ENCODE measurements around the gene PYGM.
A peak's percentile ranks its signal among the peaks of the same experiment; 100 is the strongest.

PYGM gene

DNA sequence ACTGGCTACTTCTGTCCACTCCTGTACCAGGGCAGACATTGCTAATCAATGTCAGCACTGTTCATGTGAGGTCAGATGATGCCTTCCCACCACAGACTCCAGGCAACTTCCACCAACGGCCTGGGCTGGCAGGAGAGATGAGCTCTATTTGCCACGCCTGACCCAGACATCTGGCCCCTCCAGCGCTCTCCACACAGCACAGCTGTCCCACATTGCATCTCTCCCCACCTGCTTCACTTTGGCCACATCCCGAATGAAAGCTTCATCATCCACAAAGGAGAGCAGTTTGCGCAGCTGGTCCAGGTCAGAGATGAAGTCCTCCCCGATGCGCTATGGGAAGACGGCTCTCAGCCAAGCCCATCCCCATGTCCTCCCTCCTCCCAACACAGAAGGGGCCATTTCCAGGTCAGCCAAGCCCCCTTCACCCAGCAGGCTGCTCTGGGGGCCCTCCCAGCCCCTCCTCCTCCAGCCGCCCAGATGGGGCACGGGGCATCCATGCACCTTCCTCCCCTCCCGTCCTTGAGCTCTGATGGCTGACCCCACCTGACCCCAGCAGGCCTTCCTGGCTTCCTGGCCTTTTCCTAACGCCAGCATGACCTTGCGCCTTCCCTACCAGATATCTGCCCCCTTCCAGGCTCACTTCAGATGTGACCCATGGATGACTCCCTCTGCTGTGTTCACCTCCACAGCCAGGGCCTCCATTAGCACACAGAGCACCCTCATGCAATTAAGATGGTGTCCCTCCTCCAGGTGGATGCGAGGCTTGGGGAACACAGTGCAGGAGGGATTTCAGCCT is 7.4 kb downstream of the PYGM start:
- DNase-seq: no peak

DNA sequence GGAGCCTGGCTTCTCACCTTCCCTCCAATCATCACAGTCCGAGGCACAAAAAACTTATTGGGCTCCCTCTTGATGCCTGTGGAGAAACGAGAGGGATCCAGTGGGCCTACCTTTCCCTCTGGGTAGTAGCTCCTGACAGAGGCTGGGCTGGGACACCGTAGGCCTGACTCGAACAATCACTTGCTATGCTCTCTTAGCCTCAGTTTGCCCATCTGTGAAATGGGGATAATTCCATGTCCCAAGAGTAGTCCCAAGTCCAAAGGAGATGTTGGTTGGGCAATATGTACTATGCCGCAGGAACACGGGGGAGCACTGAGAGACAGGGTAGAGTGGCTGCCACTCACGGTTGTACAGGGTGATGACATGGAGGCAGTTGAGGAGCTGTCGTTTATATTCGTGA is 8.2 kb downstream of the PYGM start:
- DNase-seq: no peak

DNA sequence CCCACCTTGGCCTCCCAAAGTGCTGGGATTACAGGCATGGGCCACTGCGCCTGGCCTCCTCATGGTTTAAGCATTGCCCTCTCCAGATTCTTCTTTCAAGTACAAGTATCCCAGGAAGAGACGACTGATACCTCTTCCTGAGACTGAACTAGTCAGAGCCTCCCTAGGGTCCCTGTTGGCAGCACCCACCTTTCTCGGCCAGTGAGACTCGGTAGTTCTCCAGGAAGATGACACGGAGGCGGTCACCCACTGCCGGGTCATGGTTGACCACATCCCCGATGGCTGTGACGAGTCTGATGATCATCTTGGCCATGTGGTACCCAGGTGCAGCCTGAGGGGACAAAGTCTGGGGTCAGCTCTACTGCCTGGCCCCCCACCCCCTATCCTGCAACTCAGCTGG is 8.6 kb downstream of the PYGM start:
- no peak for DNase-seq

DNA sequence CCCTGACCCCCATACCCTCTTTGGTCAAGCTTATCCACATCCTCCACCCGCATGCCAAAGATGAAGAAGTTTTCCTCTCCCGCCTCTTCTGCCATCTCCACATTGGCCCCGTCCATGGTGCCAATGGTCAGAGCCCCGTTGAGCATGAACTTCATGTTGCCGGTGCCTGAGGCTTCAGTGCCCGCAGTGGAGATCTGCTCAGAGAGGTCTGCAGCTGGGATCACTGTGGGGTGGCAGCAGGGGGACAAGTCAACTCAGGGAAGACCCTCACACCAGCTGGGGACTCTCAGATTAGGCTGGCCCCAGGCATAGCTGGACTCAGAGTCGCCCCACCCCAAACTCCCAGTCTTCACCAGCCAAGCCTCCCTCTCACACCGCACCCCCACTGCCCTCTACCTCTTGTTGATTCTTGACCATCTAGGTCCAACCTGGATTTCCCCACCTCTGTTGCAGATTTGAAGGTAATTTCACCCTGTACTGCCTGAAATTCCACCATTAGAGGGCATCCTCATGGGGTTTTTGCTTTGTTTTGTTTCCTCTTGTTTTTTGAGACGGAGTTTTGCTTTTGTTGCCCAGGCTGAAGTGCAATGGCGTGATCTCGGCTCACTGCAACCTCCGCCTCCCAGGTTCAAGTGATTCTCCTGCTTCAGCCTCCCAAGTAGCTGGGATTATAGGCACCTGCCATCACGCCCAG is 9.3 kb downstream of the PYGM start:
- peak; percentile 51 for DNase-seq

DNA sequence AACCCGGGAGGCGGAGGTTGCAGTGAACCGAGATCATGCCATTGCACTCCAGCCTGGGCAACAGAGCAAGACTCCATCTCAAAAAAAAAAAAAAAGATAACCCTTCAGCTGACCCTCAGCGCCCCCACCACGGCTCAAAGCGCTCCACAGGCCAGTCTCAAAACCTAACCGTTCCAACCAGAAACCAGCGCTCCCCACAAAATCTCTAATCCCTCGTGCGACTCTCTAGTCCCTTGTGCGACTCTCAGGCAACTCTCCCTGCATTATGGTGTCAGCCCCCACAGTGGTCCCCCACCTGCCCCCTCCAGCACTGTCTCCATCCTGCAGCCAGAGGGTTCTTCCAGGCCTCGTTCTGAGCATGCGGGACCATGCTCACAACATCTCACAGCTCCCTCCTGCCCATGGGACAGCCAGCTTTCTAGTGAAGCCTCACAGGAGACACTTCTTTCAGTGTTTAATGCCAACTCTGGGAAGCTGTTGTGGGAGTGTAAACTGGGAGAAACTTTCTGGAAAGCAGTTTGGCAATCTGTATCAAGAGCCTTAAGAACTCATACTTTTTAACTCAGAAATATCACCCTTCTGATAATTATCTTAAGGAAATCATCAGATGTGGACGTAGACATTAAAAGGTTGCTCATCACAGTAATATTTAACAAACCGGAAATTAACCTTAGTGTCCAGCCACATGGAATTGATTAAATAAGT is 11.7 kb downstream of the PYGM start:
- DNase-seq: no peak

DNA sequence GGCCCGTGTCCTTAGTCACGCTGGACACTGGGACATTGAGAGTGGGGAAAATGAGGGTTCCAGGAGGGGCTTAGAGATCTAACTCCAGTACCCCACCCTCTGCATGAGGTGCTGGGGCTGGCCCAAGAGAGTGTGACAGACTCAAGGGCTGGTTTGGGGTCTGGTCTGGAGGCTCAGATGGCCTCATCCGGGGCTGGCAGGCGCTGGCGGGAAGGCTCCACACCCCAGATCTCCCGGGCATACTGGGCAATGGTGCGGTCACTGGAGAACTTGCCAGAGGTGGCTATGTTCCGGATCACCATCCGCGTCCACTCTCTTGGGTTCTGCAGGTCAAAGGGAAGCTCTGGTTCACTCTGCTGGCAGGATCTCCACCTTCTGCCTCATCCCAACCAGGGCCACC is 13.3 kb downstream of the PYGM start:
- DNase-seq: no peak

DNA sequence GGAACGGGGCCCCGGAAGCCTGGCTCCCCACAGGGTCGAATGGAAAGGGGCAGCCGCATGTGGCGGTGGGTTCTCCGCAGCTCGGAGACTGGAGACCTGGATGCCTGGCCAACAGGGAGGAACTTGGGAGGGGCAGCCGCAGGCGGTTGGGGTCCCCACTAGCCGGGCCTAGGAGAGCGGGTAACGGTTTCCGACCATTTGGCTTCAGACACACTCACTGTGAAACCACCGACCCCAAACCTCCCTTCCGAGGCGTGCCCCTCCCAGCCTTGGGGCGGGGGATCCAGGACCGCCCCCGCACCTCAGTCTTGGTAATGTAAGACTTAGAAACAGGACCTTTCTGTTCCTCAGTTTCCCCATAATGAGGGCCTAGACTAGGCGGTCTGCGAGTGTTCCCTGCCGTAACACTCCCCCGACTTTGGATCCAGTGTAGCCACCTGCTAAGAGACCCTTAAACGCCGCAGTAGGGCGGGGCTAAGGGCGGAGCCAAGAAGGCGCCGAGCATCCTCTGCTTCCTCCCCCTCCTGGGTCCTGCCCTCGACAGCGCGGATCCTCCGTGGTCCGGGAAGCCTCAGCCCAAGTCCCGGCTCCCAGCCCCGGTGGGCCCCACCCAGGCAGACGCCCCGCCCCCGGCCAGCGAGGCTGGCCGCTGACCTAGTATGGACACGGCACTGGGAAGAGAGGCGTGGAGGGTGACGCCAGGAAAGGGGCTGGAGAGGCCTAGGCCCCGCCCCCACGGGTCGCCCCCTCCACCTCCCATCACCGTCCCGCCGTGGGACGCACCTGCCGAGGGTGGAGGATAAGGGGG is 14.0 kb downstream of the PYGM start:
- peak; percentile 87 for DNase-seq

DNA sequence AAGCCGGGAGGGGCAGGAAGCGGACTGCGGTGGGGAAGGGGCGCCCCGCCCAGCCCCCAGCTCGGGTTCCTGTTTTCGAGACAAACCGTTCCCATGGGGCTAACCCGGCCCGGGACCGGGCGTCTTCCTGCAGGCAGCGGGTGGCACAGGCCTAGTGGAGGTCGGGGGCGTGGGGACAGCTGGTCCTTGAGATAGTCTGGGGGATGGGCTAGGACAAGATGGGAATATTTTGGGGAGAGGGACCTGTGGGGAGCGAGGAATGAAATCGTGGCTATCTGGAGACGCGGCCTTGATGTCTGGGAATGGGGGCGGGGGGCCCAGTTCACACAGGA is 14.6 kb downstream of the PYGM start:
- DNase-seq: peak; percentile 92

DNA sequence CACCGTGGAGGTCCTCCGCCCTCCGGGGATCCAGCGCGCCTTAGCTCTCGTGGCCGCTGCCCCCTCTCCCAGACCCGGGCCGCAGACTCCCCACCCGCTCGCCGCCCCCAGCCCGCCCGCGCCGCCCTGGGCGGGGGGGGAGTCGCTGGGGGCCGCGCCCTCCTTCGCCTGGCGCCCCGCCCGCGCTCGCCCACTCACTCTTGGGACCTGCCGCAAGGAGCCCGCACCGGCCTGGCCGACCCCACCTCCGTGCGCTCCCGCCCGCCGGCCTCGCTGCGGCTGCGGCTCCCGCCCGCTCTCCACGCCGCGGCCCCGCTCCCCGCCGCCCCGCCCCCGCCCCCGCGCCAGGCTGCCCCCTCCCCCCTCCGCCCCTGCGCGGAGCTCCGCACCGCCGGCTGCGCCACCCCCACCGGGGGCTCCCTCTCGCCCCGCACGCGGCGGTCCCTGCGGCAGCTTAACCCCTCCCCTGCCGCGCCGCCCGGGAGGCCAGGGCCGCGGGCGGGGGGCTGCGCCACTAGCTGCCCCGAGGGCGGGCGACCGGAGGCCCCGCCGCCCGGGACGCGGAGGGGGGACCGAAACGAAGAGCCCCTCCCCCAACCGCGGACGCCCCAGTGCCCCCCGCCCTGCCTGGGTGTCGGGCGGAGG is 15.1 kb downstream of the PYGM start:
- DNase-seq: peak; percentile 53

DNA sequence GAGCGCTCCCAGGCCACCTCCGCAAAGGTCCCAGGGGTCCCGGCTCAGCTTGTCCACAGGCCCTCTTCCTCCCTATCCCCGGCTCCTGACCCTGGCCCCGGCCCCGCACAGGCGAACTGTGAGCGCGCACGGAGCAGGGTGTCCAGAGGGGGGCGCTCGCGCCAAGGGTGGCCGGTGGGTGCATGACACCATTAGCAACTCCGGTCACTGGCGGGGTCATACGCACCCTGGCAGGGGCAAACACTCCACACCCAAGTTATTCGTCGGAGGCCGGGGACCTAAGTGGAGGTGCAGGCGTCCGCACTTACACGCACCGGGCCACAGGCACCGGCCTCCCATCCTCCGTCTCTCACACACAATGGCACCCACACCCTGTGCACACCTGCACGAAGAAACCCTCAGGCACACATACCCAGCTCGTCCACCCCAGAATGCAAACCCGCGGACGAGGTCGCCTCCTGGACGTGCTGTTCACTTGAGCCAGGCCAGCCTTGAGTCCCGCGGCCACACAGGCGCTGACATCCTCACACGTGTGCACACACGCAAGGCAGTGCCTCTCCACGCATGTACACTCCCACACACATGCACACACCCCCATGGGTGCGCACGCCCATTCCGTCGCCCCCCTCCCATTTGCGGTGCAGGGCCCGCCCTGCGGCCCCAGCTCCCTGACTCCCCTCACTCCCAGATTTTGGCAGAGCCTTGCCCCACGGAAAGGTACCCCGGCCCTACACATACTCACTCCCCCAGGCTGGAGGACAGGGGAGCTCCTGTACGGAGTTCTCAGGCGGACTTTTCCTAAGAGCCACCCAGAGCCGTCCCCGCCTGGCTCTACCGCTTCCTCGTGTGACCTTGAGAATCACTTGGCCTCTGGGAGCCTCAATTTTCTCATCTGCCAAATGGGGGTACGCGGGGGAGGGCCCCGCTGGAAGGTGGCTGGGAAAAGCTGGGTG is 15.9 kb downstream of the PYGM start, which contains the start of gene RASGRP2:
Gene RASGRP2 (minus strand): TSS at position 552 of the 953 bp plus-strand sequence. CDS start 1,276 bp downstream, outside the sequence.
- DNase-seq: peak; percentile 88

DNA sequence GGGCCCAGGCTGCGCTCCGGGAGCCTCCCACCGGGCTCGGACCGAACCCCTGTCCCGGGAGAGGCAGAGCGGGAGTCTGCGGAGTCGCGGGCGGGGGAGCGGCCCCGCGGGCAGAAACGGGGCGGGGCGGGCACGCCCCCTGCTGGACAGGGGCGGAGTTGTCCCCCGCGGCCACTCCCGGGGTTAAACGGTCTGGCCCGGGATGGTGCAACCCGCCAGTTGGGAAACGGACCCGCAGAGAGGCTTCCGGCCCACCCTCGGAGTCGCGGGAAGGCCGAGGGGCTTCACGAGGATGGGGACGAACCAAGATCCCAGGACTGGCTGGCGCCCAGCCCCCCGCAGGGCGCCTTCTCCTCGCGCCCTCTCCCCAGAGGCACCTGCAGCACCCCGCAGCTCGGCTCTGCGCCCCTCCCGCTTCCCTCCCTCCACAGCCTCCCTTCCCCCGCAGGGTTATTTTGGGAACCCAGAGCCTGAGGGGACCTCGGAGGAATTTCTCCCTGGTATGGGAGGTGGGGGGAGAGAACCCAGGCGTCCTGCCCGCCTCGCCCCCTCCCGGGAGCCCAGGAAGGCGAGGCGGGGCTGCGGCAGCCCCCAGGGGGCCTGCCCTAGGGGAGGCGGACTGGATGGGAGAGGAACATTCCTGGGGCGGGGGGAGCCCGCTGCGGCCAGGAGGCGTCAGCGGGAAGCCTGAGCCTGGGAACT is 16.7 kb downstream of the PYGM start:
- peak; percentile 76 for DNase-seq

DNA sequence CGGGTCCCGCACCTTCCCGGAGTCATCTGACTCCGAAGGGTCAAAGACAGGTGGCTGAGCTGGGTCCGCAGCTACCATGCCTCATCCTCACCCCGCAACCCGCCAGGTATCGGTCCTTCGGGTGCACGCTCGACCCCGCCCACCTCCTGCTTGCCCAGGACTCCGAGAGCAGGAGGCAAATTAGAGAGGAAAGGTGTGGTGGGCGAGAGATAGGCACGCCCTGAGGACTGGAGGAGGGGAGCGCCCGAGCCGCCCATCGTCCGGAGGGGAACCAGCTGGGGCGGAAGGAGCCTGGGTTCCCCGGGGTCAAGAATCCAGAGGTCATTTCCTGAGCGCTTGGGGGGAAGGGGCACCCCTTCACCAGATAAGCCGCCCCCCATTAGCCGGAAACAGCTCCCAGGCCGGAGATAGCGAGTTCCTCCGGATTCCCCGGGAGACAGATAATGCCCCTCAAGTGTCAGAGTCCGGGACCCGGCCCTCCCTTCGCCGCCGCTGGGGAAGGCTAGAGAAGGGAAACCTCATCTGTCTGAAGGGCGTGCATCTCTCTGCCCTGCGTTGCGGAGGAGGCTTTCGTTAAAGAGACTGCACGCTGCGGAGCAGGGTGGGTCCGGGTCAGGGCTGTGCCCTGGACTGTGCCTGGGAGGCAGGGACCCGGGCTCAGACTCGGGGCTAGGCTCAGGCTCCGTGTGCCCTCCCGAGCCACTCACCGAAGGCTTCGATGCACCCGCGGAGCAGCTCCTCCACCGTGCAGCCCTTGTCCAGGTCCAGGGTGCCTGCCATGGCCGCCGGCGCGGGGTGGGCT is 17.5 kb downstream of the PYGM start:
- no peak for DNase-seq

DNA sequence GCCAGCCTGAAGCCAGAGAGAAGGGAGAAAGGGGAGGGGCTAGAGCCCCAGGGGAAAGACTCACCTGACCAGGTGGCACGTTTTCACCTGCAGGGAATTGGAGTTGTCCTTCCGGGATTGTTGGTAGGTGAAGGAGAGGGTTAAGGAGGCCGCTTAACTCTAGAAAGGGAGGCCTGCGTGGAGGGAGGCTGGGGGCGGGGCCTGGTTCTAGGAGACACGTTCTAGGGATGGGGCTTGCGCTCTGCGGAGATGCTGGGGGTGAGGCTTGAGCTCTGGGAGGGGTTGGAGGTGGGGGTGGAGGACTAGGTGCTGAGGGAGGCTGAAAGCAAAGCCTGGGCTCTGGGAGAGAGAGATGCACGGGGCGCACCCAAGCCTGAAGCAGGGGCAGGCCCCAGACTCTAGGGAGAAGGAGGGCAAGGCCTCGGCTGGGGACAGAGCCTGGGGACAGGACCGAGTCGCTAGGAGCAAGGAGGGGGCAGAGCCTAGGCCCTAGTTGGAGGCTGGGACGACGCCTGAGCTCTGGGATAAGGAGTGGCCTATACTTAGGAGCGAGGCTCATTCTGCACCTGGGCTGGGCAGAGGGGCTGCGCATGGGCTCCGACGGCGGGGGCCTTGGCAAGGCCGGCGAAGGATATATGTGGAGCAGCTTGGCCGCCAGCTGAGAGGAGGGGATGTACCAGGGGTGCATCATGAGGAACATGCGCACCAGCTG is 18.2 kb downstream of the PYGM start:
- no peak for DNase-seq

DNA sequence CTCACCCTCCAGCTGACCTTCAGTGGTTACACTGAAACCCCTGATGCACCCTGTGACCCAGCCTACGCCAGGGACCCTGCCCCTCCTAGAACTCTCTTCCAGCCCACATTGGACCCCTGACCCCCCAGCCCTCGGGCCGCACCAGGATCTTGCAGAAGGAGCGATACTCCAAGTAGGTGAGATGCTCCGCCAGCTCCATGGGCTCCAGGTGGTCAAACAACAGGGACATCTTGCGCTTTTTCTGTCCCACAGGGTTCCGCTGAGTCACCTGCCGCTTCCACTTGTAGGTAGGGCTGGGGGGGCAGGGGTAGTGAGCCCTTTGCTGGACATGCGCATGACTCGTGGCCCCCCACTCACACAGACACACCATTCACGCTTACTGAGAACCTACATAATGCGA is 19.9 kb downstream of the PYGM start:
- no peak for DNase-seq

DNA sequence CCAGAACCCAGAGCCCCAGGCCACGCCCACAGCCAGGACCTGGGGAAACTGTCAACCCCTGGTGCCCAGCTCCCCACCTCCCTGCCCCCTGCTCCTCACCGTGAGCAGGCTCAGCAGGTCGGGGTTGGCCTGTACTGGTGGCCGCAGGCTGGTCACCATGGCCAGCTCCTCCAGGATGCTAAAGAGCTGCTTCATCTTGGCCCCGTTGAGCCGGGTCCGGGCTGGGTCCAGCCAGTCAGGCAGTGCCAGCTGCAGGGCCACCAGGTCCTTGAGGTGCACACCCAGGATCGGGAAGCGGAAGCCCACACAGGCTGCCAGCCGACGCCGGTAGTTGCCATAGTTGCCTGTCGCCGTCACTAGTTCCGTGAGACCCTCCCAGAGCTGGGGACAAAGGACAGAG is 23.1 kb downstream of the PYGM start:
- DNase-seq: no peak

DNA sequence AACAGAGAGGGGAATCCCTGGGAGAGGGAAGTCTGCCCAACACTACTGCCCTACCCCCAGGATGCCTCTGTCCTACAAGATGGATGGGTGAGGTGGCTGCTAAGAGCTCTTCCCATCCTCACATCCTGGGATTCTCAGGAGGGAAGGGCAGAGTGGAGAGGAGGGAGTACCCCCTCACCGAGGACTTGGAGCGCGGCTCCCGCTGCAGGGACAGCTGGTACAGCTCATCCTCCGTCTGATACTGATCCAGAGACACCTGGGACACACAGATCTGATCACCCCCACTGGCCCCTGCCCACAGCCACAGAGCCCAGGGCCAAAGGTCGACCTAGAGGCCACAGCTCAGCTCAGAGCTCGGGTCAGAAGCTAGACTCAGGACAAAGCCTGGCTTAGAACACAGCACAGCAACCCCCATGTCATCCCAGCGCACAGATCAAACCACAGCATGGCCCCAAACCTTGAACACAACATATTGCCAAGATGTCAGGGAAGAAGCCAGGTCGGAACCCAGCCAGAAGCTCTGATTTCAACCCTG is 24.0 kb downstream of the PYGM start:
- no peak for DNase-seq

DNA sequence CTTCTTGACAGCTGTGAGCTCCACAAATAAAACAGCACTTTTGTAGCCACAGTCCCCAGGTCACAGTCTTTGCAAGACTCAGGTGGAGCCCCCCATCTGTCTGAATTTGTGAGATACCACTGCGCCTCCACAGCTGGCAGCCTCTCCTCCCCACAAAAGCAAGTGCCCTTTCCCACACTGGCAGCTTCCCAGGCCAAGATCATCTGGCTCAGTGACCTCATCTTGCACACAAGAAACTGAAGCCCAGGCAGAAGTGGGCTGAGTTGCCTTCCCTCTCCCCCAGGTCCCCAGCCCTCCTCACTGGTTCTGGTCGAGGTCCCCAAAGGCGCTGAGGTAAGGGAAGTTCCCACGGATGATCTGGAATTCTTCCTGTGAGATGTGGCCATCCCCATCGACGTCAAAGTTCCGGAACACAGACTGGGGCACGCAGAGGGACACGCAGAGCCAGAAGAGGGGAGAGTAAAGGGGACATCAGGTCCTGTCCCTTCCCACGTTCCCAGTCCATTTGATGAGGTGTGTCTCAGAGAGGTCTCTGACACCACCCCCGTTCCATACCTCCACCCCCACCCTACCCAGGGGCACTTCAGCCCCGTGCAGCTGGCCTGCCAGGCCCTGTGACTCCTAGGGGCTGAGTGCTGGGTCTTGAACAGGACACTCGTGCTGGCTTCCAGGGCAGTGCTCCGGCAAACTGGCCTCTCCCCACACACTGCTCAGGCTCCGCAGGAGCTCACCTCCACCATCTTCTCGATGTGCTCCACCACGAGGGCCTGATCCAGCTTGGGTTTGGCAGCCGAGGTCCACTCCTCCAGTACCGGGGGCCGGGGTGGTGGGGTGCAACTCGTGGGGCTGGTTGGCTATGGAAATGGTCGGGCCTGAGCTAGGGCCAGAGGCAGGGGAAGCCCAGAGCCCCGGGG is 24.7 kb downstream of the PYGM start:
- DNase-seq: no peak

DNA sequence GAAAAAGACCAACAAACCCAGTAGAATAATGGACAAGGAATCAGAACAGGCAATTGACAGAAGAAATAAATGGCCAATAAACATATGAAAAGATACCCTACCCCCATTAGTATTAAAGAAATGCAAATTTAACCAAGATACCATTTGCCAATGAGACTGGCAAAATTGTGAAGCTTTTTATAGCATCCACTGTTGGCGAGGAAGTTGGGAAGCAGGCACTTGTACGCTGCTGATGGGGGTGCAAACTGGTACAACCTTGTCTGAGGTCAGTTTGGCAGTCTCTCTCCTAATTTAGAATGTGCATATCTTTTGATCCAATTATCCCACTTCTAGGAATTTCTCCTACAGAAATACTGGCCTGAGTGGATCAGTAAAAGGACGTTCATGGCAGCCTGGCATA is 28.2 kb downstream of the PYGM start:
- no peak for DNase-seq

Measured in CD4-positive, alpha-beta T cell treated with Interleukin-17A for 1 hour (primary cell).